ENCODE data around the gene SMYD3.
A peak's percentile ranks its signal among the peaks of the same experiment; 100 is the strongest.
"Not testable (repeated sequence)": the region's sequence is repeated elsewhere in the genome, so short reads cannot be mapped to it uniquely, and the experiment has no call there.

SMYD3 gene

DNA sequence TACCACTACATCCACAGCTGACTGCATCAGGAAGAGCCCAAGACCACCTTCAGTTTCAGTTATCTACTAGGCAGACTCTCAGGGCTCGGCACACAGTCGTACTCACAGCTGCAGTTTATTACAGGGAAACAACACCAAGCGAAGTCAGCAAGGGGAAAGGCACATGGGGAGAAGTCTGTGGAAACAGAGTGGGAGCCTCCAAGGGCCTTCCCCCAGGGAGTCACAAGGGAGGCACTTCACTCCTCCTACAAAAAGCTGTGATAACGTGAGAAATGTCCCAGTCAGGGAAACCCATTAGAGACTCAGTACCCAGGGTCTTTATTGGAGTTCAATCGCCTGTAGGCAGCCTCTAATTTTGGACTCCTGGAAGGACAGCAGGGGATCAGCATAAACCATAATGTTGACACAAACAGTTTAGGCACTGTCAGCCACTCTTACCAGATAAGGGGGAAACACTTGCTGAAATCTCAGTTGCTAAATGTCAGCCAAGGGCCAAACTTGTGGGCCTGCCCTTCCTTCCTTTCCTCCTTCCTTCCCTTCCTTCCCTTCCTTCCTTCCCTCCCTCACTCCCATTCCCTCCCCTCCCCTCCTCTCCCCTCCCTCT is 444.0 kb downstream of the SMYD3 start:
- ATAC-seq = no peak

DNA sequence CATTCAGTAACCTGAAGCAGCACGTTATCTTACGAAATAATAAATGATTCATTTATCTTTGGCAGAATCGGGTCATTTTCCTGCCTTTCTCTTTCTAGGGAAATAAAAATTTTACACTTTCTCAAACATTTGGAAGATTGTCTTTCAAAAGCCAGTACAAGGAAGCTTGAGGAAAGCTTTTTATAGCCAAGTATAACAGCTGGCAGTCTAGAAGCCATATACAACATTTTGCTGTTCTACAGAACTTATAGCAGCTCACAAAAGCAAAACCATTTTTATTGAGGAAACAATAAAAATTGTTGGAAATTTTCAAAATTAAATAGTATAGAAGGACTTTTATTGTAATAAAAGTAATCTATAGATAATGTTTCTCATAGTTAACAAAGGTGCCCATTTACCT is 448.6 kb downstream of the SMYD3 start:
- ATAC-seq = no peak

DNA sequence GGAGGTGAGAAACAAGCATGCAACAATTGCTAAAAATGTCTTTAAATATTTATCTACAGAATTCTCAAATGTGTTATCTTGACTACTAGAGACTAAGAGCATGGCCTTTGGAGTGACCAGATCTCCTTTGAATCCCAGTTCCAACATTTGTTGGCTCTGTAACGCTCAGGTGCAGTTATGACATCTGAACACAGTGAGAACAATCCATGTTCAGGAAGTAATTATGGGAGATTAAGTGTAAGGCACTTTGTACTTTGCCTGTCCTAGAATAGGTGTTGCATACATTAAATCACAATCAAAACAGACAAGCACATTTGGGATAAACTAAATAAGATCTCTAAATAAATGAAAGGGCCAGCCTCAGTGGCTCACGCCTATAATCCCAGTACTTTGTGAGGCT is 454.5 kb downstream of the SMYD3 start:
- ATAC-seq = no peak

DNA sequence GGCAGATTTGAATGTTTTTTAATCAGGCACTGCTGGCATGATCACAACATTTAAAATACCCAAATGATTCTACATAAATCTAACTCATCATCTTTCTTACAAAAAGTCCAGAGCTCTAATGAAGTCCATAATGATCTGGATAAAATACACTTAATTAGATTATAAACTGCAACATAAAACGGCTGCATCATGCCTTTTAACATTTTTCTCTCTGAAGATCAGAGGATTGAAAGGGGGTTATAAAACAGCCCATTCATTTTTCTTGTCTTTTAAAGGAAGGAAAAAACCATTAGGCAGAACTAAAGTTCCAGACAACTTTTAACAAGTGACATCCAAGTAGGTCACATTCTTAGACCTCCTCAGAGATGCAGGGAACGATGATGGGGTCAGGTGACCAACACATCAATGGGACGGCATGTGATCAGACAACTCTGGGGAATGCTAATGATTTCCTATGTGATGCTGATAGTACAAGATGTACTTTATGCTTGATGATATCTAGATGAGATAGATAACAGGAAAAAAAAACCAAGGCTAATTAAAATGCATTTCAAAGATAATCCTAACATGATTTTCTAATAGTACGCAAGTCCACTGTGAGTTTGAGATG is 455.1 kb downstream of the SMYD3 start:
- no peak for ATAC-seq

DNA sequence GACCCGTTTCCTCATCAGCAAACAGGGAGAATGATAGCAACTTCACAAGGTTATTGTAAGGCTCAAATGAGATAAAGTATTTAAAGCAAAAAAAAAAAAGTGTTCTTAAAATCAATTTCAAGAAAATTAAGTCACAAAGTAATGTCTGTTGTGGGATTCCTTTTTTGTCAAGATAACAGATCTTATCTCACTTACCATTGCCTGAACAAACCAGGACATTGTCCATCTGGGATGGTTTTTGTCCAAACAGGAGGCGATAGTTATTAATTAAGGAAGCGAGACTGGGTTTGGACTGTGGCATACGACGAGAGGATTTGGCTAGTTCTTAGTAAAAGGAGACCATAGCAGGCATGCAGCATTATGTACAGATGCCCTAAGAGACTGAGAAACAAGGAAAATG is 458.4 kb downstream of the SMYD3 start:
- no peak for ATAC-seq

DNA sequence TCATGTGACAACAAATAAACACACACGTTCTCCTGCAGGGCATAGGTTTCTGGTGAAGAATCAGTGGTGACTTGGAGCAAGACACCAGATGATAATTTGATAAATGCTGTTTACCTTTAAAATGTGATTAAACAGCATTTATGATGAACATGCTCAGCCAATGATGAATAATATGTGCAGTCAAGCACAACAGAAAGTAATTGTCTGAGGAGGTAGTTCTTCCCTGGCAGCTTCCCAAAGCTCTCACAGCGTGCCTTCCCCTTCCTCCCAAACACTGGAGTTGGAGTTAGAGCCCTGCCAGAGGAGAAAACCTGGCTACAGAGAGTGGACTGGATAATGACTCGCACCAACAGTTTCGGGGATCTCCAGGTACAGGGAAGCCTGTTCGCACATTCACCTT is 463.5 kb downstream of the SMYD3 start:
- no peak for ATAC-seq

DNA sequence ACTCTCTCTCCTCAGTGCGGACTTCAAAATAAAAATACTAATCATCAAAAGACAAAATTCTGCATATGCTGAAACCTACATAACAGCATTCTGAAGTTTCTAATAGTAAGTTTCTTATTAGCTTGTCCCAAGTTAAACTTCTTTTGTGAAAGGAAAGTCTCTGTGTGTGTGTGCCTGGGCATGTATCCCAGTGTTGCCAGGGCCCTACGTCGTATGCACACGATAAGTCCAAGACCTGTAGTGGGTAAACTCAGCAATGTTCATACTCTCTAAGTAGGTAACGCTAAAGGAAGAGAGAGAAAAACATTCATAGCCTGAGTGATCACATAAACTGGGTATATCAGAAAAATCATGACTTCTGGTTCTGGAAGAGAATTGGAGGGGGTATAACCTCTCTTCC is 465.7 kb downstream of the SMYD3 start:
- ATAC-seq = no peak

DNA sequence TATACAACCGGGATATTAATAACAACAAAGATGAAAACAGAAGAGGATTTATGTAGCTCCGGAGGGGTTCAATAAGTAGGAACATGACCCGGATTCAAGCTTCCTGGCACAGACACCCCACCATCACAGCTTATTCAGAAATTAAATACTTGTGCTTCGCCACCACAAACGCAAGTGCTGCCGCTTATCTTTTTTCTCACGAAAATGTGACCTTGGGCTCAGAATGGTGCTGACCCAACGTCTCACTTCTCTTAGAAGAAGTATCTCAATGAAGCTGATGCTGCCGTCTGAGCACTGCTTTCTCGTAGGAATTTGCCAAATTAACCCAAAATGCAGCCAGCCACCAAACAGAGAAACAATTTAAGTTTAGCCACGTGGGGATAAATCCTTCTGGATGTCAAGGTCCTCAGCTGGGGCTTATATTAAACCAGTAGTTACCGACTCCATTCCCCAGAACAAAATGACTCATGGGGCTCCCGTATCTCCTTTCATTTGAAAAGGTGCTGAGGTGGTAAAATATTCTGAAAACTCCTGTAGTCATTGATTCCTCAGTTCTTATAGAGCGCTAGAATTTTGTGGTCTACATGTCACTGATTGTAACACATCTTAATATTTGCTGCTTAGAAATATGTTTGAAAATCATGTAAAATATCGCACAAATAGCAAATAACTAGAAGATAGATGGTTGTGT is 466.7 kb downstream of the SMYD3 start:
- no peak for ATAC-seq

DNA sequence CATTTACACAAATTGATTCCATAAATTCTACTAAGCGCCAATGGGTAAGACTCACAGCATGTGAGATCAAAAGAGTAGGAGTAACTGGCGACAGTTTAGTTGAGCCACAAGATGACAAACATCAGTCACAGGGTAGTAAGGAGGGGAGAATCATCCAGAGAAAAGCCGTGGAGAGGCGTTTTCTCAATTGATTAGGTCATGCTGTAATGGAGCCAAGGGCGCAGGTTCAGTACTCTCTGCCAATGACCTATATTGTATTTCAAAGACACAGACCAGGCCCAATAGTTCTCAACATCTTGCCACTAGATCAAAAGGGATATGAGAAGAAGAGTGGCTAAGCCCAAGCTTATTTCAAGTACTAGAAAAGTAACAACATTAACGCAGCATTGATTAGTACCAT is 467.5 kb downstream of the SMYD3 start:
- no peak for ATAC-seq

DNA sequence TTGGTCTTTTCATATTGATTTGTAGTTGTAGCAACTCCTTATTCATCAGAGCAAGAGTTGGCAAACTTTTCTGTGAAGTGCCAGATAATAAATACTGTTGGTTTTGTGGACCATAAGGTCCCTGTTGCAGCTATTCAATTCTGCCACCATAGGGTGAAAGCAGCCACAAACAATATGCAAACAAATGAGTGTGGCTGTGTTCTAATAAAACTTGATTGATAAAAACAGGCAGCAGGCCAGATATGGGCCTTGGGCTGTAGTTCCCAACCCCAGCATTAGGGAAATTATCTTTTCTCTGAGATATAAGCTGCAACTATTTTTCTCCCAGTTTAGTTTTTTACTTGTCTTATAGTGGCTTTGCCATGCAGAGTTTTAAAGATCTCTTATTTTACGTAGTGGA is 469.2 kb downstream of the SMYD3 start:
- no peak for ATAC-seq

DNA sequence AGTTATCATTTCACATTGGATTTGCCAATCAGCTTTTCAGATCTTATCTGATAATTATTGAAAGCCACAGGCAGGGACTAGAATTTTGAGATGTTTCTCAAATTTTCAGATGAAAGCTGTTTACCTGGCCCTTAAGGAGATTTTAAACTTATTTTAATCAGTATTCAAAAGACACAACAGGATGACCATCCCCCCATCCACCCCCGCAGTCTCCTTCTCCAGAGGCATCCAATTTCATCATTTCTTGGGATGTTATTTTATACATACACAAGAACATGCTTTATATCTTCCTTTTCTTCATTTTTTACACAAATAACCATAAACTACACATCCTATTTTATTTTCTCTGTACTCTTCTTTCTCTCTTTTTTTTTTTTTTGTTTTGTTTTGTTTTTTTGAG is 470.9 kb downstream of the SMYD3 start:
- no peak for ATAC-seq

DNA sequence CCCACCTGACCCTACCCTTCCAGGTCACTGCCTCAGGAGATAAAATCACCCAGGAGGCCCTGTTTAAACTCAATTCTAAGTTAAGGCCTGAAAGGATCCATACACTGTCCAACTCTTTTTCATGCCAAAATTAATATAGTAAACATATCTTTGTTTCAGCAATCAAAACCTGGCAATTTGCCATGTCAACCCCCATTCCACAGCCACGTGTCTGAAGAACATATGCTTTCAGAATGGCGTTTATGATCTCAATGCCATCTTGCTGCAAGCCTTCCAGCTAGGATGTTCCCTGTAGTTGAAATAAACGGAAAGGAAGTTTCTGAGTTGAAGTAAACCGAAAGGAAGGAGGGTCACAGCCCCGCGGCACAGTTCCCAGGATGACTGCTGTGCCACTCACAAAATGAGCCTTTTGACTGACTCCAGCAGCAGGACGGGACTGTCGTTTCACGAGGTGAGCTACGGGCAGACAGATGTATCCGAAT is 472.0 kb downstream of the SMYD3 start:
- no peak for ATAC-seq

DNA sequence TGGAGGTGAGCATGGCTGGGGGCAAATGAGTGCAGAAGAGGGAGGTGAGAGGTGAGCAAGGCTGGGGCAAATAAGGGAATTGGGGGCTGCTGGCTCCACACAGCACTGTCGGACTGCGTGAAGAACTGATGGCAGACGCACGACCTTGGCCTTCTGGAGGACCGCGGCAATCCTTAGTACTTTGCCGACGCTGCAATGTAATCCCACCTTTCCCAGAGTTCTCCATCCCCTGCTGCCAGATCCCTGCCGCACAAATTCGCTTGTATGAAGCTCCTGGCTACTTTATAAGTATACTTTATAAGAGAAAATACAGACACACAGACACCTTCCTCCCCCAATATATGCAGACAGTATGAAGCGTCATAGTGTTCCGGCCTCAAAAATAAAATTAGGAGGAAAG is 472.4 kb downstream of the SMYD3 start:
- no peak for ATAC-seq

DNA sequence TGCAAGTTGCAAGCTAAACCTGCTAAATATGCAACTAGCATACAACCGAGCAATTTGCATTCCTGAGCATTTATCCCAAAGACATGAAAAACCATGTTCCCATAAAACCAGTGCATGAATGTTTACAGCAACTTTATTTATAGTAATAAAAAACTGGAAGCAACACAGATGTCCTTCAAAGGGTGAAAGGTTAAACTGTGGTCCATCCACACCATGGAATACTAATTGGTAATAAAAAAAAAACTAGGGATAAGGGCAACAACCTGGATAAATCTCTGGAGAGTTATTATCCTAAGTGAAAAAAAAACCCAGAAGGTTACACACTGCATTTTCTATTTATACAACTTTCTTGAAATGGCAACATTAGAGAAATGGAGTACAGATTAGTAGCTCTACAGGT is 474.1 kb downstream of the SMYD3 start:
- ATAC-seq = no peak

DNA sequence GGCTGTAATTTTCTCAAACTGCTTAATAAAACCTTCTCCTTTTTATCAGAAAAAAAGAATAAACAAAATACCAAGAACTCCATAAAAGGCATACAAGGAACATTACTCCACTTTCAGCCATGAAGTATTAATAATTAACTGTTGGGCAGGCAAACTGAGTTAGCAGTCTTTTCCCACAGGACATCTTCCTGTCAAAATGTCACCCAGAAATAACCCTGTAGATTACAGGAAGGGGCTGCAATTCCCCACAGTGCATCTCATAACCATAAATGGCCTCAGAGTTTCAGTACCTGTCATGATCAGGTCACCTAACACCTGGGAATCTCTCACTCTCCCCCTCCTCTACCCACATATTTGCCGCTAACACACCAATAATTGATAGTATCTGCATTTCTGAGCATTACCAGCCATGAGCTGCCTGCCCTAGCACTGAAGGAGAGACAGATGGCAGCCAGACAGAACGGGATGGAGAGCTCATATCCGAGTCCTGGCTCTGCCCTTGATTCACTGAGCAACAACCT is 475.0 kb downstream of the SMYD3 start:
- no peak for ATAC-seq

DNA sequence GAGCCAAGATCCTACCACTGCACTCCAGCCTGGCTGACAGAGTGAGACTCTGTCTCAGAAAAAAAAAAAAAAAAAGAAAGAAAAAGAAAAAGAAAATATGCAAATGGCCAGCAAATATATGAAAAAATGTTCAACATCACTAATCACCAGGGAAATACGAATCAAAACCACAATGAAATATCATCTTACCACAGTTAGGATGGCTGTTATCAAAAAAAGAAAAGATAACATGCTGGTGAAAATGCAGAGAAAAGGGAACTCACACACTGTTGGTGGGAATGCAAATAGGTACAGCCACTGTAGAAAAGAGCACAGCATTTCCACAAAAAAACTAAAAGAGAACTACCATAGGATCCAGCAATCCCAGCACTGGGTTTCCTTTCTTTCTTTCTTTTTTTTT is 477.5 kb downstream of the SMYD3 start:
- ATAC-seq = no peak

DNA sequence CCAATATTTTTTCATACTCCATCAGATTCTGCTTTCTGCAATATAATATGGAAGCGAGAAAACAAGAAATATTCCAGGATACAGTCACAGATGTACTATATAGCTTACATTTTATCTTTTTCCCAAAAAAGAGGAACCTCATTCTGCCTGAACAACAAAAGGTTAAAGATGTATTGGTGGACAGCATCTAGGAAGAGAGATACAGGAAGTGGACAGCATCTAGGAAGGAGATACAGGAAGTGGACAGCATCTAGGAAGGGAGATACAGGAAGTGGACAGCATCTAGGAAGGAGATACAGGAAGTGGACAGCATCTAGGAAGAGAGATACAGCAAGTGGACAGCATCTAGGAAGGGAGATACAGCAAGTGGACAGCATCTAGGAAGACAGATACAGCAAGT is 483.0 kb downstream of the SMYD3 start:
- ATAC-seq = not testable (repeated sequence)

DNA sequence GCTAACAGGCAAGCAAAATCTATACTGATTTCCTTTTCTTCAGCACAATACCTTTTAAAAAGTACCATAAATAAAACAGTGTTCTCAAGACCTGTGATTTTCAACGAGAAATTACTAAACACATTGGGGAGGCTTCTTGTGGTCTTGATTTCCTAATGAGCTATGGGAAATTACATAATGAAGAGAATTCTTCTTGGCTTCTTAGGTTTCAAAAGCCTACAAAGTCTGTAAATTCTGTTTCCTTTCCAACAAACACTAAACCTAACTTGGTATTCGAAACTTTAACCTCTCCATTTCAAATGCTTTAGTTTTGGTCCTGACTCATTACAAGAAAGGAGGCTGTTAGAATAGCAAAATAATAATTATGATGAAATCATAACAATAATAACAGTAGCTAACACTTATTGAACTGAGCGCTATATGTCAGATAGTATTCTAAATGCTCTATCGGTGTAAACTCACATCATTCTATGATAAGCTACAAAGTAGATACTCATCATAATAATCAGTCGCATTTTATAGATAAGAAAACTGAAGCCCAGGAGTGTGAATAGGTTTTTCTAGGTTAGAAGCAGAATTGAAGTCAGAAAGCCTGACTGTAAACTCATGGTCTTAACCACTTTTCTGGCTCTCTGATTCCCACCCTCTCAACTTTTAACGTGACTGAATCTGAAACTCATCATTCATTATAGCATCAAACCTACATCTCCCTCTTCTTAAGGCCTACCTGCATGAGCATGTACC is 486.7 kb downstream of the SMYD3 start:
- peak; percentile 56 to 75 for ATAC-seq

DNA sequence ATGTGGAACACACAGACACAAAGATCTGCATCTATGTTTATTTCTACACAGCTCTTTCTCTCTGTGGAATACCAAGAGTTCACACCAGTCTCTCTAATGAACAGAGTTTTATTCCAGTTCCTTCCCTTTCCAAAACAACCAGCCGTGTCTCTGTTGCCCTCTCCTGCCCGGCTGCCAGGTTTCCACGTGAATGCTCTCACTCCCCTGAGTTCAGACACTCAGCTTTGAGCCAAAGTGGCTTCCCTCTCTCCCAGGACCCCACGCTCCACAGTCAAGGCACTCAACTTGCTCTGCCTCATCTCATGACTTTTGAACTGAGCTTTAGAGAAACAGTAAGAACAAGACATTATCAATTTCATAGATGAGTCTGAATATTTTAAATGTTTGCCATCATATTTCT is 488.9 kb downstream of the SMYD3 start:
- no peak for ATAC-seq

DNA sequence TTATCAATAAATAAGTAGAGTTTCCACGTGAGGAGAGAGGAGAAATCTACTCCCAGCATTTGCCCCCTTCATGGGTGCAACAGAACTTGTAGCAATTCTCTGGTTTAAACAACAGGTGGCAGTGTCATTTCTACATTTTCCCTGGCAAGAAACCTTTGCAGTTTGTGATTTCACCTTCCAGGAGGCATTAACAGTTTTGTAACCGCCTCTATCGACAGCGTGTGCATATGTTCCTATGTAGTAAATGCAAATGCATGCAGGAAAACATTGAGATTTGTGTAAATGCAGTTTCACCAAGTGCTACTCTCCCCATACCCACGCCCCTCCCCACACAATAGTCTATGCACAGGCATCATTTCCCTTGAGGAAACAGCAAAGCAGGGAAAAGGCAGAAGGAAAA is 494.7 kb downstream of the SMYD3 start:
- no peak for ATAC-seq

DNA sequence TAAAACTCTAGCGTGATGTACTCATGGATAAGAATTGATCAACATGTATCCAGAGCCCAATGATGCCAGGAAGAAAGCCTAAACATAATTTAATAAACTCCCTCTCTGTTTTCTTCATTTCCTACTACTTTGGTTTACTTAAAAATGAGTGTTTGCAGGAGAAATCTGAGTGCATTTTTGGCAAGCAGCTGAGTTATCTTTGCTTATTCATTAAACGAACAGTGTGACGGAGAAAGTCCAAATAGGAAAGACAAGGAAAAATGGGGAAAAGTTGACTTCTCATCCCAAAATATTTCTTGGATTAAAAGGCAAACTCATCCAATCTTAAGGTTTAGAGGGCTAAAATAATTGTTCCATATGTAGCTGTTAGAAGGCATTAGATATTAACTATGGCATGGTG is 496.7 kb downstream of the SMYD3 start:
- ATAC-seq = no peak

DNA sequence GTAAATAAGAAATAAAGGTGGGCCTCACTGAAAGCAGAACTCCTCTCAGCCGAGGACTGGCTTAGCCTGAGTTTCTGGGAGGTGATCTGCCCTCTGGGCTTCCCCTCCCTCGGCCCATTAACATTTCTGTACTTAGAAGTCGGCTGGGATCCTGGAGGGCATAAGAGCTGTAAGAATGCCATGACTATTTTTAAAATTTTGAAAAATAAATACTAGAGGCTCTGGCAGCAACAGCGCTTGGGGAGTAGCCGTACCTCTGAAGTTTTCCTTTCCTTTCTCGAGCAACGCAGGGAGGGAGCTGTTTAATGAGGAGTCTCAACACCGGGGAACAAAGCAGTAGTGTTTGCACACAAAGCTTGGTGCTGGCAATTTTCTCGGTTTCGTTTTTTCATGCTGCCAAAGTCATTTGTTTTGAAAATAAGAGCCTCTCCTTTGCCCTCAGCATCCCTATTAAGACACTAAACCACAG is 498.7 kb downstream of the SMYD3 start:
- ATAC-seq = no peak

DNA sequence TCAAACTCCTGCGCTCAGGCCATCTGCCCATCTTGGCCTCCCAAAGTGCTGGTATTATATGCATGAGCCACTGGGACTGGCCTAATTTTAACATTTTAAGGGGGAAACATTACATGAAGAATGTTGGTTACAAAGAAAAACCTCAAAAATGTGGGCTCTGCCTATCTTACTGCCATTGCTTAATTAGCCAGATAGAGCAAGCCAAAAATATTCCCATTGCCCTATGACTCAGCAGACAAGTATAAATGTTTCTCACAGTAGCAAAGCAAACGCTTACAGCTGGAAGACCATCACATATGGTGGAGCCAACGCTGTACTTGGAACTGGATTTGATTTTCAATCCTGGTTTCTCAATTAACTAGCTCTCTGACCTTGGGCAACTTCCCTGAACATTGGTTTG is 502.0 kb downstream of the SMYD3 start:
- ATAC-seq = no peak
